ENCODE results near the gene PROC. TPM values are rescaled to one million over a fixed set of nuclear protein-coding genes. Genes with fewer than 3 reads are reported as not detected.
A peak's percentile ranks its signal among the peaks of the same experiment; 100 is the strongest.
"Not testable (repeated sequence)": the region's sequence is repeated elsewhere in the genome, so short reads cannot be mapped to it uniquely, and the experiment has no call there.

The PROC gene
- total and polyA plus RNA-seq, 2 donors (not counting 1 experiment from before 2014, with no cell fraction given), result not detected

- H3K27ac ChIP-seq (ENCODE audit: insufficient read depth, low read length), result no peak overlapping the region
- no peaks in the 10 kb centered on the region for H3K36me3 ChIP-seq (ENCODE audit: control insufficient read depth, insufficient read depth, low read length)
- peaks cover 9% of the 10 kb centered on the region for H3K4me1 ChIP-seq (ENCODE audit: control insufficient read depth, extremely low read depth, insufficient read depth, low read length)
- H4K20me1 ChIP-seq (ENCODE audit: control insufficient read depth, extremely low read depth, insufficient read depth, low read length), result no peaks in the 10 kb centered on the region
- no peaks in the 10 kb centered on the region for H3K9me3 ChIP-seq (ENCODE audit: control insufficient read depth, insufficient read depth, low read depth, low read length)
- DNase-seq (ENCODE audit: low read depth in 2 of 2), result no peak
- H3K79me2 ChIP-seq (ENCODE audit: control insufficient read depth, insufficient read depth, low read length), result no peaks in the 10 kb centered on the region
- H3K4me2 ChIP-seq (ENCODE audit: extremely low read depth, insufficient read depth, low read length), result no peak overlapping the region
- no peak overlapping the region for H3K4me3 ChIP-seq (replicated peaks in 1 of 4; ENCODE audit: control extremely low read depth in 1 of 4, insufficient read depth in 1 of 4, low read depth in 3 of 4, low read length in 4 of 4)
- TF ChIP-seq, protein P1, sequence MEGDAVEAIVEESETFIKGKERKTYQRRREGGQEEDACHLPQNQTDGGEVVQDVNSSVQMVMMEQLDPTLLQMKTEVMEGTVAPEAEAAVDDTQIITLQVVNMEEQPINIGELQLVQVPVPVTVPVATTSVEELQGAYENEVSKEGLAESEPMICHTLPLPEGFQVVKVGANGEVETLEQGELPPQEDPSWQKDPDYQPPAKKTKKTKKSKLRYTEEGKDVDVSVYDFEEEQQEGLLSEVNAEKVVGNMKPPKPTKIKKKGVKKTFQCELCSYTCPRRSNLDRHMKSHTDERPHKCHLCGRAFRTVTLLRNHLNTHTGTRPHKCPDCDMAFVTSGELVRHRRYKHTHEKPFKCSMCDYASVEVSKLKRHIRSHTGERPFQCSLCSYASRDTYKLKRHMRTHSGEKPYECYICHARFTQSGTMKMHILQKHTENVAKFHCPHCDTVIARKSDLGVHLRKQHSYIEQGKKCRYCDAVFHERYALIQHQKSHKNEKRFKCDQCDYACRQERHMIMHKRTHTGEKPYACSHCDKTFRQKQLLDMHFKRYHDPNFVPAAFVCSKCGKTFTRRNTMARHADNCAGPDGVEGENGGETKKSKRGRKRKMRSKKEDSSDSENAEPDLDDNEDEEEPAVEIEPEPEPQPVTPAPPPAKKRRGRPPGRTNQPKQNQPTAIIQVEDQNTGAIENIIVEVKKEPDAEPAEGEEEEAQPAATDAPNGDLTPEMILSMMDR (conservative IDR thresholded peaks at IDR 0.05 in 1 of 2, IDR thresholded peaks at IDR 0.05 in 1 of 2; ENCODE audit: low read depth in 1 of 2, low read length in 2 of 2), result no peak
- TF ChIP-seq EZH2 (IDR thresholded peaks at IDR 0.05; ENCODE audit: low read length, missing control alignments), result no peak
- no peak overlapping the region for H3K9ac ChIP-seq (ENCODE audit: insufficient read depth, low read length)
- no peaks in the 10 kb centered on the region for H3K27me3 ChIP-seq (ENCODE audit: control insufficient read depth, insufficient read depth, low read length)
- no peak overlapping the region for H2AFZ ChIP-seq (ENCODE audit: low read length)
Measured at GRCh38 chr2:127407661-127408003, 10.6 kb upstream of the PROC start.

DNA sequence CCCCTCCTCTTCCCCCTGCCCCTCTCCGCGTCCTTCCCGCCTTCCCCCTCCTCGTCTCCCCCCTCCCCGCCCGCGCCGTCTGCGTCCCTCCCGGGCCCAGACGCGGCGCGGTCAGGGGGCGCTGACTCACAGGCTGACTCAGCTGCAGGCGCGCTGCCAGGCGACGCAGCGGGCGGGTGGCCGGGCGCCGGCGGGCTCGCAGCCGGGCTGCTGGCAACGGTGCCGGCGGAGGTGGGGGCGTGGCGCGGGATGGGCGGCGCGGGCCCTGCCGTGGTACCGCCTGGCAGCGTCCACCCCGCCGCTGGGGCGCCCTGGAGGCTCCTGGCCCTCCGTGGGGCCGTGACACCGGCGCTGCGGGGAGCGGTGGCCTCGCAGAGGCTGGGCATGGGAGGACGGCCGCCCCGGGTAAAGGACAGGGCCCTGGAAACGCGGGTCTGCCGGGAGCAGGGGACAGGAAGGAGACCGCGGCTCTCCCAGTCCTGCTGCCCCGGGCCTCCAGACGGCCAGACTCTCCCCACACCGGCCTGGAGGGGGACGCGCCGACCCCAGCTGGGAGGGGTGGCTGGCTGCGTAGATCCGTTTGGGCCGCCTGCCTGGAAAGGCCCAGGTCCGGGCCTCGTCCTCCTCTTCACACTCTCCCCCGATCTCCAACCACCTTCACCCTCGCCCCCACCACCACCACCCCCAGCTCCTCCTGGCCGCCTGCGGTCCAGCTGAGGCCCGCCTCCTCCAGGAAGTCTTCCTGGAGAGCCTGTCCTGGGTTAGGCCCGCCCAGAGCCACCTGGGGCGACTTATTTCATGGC lies 10.0 kb upstream of the PROC start:
- Histone ChIP-seq H3K36me3 (ENCODE audit: control insufficient read depth, insufficient read depth, low read length) (no peaks in the 10 kb centered on the region), H3K79me2 (ENCODE audit: control insufficient read depth, insufficient read depth, low read length) (no peaks in the 10 kb centered on the region)
- no peak for TF ChIP-seq EZH2 (IDR thresholded peaks at IDR 0.05; ENCODE audit: low read length, missing control alignments)
- TF ChIP-seq, protein P1 (conservative IDR thresholded peaks at IDR 0.05 in 1 of 2, IDR thresholded peaks at IDR 0.05 in 1 of 2; ENCODE audit: low read depth in 1 of 2, low read length in 2 of 2), result no peak

DNA sequence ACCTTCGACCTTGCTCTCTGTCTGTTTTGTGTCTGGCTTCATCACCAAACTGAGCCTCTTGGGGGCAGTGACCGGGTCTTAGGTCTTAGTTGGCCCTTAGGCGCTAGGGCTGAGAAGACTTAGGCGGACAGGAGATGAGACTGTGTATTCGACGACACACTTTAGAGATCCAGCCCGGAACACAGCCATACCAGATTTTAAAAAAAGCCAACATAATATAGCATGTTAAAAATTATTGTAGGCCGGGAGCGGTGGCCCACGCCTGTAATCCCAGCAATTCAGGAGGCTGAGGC lies 9.5 kb upstream of the PROC start:
- Histone ChIP-seq H3K9me3 (ENCODE audit: control insufficient read depth, insufficient read depth, low read depth, low read length) (no peaks in the 10 kb centered on the region), H3K36me3 (ENCODE audit: control insufficient read depth, insufficient read depth, low read length) (no peaks in the 10 kb centered on the region), H3K4me3 (replicated peaks in 1 of 4; ENCODE audit: control extremely low read depth in 1 of 4, insufficient read depth in 1 of 4, low read depth in 3 of 4, low read length in 4 of 4) (no peak overlapping the region), H3K27me3 (ENCODE audit: control insufficient read depth, insufficient read depth, low read length) (no peaks in the 10 kb centered on the region), H3K4me2 (ENCODE audit: extremely low read depth, insufficient read depth, low read length) (no peak overlapping the region), H3K9ac (ENCODE audit: insufficient read depth, low read length) (peak overlapping the region; percentile 75), H3K27ac (ENCODE audit: insufficient read depth, low read length) (peak overlapping the region; percentile 83), H3K4me1 (ENCODE audit: control insufficient read depth, extremely low read depth, insufficient read depth, low read length) (peaks cover 9% of the 10 kb centered on the region), H2AFZ (ENCODE audit: low read length) (no peak overlapping the region), H3K79me2 (ENCODE audit: control insufficient read depth, insufficient read depth, low read length) (no peaks in the 10 kb centered on the region), H4K20me1 (ENCODE audit: control insufficient read depth, extremely low read depth, insufficient read depth, low read length) (no peaks in the 10 kb centered on the region)
- TF ChIP-seq, protein P1 (conservative IDR thresholded peaks at IDR 0.05 in 1 of 2, IDR thresholded peaks at IDR 0.05 in 1 of 2; ENCODE audit: low read depth in 1 of 2, low read length in 2 of 2), result no peak
- TF ChIP-seq EZH2 (IDR thresholded peaks at IDR 0.05; ENCODE audit: low read length, missing control alignments), result no peak
- no peak for DNase-seq (ENCODE audit: low read depth in 2 of 2)

More for the DNA sequence above, 10.0 kb upstream of the PROC start:
- H2AFZ ChIP-seq (ENCODE audit: low read length), result peak overlapping the region; percentile 58
- H3K4me2 ChIP-seq (ENCODE audit: extremely low read depth, insufficient read depth, low read length), result peak overlapping the region; percentile 80
- peak; percentile 83 to 86 for DNase-seq (ENCODE audit: low read depth in 2 of 2)
- peak overlapping the region in 3 of 4 experiments; percentile 19 to 54 (median 35) for H3K4me3 ChIP-seq (replicated peaks in 1 of 4; ENCODE audit: control extremely low read depth in 1 of 4, insufficient read depth in 1 of 4, low read depth in 3 of 4, low read length in 4 of 4)
- H3K27ac ChIP-seq (ENCODE audit: insufficient read depth, low read length), result peak overlapping the region; percentile 83
- no peaks in the 10 kb centered on the region for H3K9me3 ChIP-seq (ENCODE audit: control insufficient read depth, insufficient read depth, low read depth, low read length)
- no peaks in the 10 kb centered on the region for H4K20me1 ChIP-seq (ENCODE audit: control insufficient read depth, extremely low read depth, insufficient read depth, low read length)
- peak overlapping the region; percentile 75 for H3K9ac ChIP-seq (ENCODE audit: insufficient read depth, low read length)
- peaks cover 9% of the 10 kb centered on the region for H3K4me1 ChIP-seq (ENCODE audit: control insufficient read depth, extremely low read depth, insufficient read depth, low read length)
- no peaks in the 10 kb centered on the region for H3K27me3 ChIP-seq (ENCODE audit: control insufficient read depth, insufficient read depth, low read length)

GRCh38 chr2:127409716-127410115 lies 8.5 kb upstream of the PROC start:
- H3K4me1 ChIP-seq (ENCODE audit: control insufficient read depth, extremely low read depth, insufficient read depth, low read length), result peaks cover 12% of the 10 kb centered on the region

More at GRCh38 chr2:127409716-127410115, 8.5 kb upstream of the PROC start:
- not testable (repeated sequence) for H3K9me3 ChIP-seq (ENCODE audit: control insufficient read depth, insufficient read depth, low read depth, low read length); H3K27ac ChIP-seq (ENCODE audit: insufficient read depth, low read length); H2AFZ ChIP-seq (ENCODE audit: low read length); H3K4me3 ChIP-seq (replicated peaks in 1 of 4; ENCODE audit: control extremely low read depth in 1 of 4, insufficient read depth in 1 of 4, low read depth in 3 of 4, low read length in 4 of 4); H3K36me3 ChIP-seq (ENCODE audit: control insufficient read depth, insufficient read depth, low read length); H3K9ac ChIP-seq (ENCODE audit: insufficient read depth, low read length); H3K4me2 ChIP-seq (ENCODE audit: extremely low read depth, insufficient read depth, low read length); H4K20me1 ChIP-seq (ENCODE audit: control insufficient read depth, extremely low read depth, insufficient read depth, low read length); DNase-seq (ENCODE audit: low read depth in 2 of 2); H3K79me2 ChIP-seq (ENCODE audit: control insufficient read depth, insufficient read depth, low read length); H3K27me3 ChIP-seq (ENCODE audit: control insufficient read depth, insufficient read depth, low read length)
